MM.1S (cell line): ENCODE data around the gene TMEM272.

Source experiments
- CTCF ChIP-seq: fragments of 300-600 bp; sonication (generic); IDR thresholded peaks from 2 replicates; pipeline ENCODE4 v1.5.1; 2016; ENCODE audit warnings: antibody characterized with exemption, low read length, mixed read lengths
- EZH2 ChIP-seq: fragments of 300-600 bp; sonication (generic); optimal IDR thresholded peaks from 2 replicates; pipeline ENCODE3; 2017; ENCODE audit warnings: low read depth, mild to moderate bottlenecking, antibody characterized with exemption, low read length, mixed read lengths

DNA sequence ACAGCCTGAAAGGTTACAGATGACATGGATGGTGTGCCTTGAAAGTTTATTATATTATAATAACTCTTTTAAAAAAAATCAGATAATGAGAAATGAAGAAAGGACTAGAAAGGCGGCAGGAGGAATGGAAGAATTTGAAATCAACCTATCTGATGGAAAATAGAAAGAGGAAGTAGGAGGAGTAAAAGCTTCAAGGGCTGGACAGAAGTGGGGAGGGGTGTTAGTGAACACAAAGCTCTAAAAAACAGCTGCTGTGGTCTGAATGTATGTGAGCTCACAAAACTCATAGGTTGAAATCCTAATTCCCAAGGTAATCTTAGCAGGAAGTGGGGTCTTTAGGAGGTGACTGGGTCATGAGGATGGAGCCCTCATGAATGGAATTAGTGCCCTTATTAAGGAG is 36.3 kb upstream of the TMEM272 start:
- no peak for TF ChIP-seq CTCF
- no peak for TF ChIP-seq EZH2
